Left hindlimb (tissue), 1 donor: ENCODE data around the gene RNF103.
A peak's percentile ranks its signal among the peaks of the same experiment; 100 is the strongest.

ENCODE experiments used
- DNase-seq: peaks from one replicate; pipeline ENCODE4 v3.0.0-alpha.2; 2018

Gene RNF103

DNA sequence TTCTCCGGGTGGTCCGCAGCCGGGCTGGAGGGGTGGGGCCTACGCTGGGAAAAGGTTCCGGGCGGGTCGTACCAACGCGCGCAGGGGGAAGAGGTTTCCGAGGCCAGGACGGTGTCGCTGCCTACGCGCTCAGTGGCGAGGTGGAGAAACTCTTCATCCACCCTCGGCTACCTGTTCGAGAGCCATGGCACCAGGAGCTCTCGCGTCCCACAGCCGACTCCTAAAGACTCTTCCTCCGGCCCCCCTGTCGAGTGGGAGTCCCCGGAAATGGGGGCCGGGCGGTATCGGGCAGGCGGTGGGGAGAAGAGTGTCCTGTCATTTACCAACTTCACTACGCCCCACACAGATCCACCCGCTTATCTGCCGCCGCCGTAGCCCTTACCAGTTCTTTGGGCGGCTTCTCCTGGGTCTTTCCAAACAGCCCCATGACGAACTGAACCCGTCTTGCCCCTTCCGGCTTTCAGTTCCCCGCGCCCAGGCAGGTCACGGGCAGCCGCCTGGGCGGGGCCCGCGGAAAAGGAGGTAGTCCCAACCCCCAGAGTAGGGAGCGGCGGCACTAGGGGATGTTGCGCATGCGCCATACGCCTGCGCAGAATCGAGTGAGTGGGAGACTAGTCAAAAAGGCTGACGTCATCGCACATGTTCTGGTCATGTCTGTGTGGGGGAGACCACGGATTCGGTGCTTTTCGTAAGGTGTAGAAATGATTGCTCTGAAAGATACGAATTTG lies 60.6 kb downstream of the RNF103 start, which contains the start of gene CHMP3:
Gene CHMP3, minus strand, starts transcription at position 522 of the 728 bp plus-strand sequence. Its CDS starts 95 bp downstream, at position 427.
- peak; percentile 98 for DNase-seq

DNA sequence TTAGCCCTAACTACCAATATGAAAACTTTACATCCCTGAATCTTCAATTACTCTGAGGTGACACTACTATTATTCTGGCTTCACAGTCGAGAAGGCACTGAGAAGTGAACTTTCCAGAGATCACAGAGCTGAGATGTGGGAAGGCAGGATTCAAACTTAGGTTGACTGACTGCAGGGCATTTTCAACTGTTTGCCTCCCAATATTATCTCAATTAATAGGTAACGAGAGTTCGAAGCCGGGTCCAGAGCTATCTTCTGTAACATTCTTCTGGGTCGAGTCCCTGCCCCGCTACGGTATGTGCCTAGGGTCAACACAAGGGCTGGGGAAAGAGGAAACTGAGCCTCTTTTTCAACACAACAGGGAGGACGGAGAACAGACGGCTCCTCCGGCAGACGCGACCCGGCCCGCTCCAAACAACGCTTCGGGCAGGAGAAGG lies 61.2 kb downstream of the RNF103 start:
- no peak for DNase-seq

DNA sequence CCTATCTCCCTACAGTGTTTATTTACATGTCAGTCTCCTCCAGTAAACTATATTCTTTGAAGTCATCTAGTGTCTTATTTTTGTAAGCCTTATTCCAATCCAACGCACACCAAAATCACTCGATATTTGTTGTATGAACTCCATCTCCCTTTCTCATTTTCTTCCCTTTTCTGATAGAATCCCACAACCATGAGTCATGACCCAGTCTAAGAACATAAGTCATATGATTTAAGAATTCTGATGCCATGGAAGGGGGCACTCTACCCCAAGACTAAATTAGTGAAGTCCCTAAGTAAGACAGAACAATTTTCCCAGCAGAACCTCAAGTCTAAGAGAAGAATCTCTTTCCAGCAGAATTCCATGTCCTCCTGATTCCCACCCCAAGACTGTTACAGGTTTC lies 65.8 kb downstream of the RNF103 start:
- DNase-seq: no peak

DNA sequence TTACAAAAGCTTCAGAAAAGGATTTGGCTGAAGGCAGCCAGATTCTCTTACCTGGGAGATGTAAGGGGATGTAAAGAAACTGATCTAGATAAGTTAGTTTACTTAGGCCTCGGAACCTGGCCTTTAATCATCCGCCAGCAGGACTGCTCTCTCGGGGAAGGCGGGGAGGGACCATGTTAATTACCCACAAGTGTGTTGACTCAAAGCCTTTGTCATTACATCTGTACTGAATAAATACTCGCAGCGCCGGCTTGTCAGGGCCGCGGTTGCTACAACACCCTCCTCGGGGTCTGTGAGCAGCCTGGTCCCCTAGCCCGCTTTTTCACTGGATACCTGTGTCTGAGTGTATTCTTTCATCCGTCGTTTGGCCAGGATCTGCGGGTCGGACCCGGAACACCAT lies 67.2 kb downstream of the RNF103 start:
- DNase-seq: no peak
